ENCODE results near the gene SEC14L1. TPM values are rescaled to one million over a fixed set of nuclear protein-coding genes. Genes with fewer than 3 reads are reported as not detected.

Gene SEC14L1
- total RNA-seq, 1 experiment from 2014 or later: 58.6 TPM

DNA sequence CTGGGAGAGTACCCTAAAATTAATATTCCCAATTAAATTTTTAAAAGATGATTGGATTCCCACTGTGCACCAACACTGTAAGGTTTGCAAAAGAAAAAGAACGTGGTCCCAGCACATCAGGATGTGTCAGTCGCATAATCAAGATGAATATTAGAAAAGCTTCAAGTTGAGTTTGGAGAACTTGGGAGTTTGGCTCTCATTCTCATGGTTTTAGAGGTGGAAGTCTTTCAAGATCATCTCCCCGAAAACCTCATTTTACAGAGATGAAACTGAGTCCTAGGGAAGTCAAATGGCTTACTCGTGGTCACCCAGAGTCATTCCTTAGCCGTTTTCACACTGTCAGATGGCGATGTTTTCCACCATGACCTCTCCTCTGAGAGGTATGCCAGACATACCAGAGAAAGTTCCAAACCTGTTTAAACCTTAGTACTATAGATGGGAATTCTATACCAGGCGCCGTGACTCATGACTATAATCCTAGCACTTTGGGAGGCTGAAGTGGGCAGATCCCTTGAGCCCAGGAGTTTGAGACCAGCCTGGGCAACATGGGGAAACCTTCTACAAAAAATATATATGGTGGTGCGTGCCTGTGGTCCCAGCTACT is 1.2 kb downstream of the SEC14L1 start:
- H2BK20ac ChIP-seq (ENCODE audit: low read depth, low read length, poor library complexity, severe bottlenecking): no peak overlapping the region
- peak overlapping the region; percentile 82 for H3K4me2 ChIP-seq (ENCODE audit: insufficient read depth, insufficient read length, low read length)
- peaks cover 19 to 23% of the 10 kb centered on the region in 2 experiments for H3K9me3 Mint-ChIP-seq
- TF ChIP-seq CTCF (conservative IDR thresholded peaks at IDR 0.05): no peak
- H3K79me2 ChIP-seq (ENCODE audit: insufficient read depth, low read length): no peaks in the 10 kb centered on the region; the same call in 1 of the 2 replicates
- H3K36me3 Mint-ChIP-seq (ENCODE audit: insufficient read depth in 1 of 3, low read depth in 3 of 3): peaks cover 7 to 42% (median 34%) of the 10 kb centered on the region in 3 experiments
- no peak overlapping the region for H2BK15ac ChIP-seq (ENCODE audit: low read depth, low read length)
- H2BK12ac ChIP-seq (ENCODE audit: insufficient read length, low read depth, low read length): no peak overlapping the region
- H4K91ac ChIP-seq (ENCODE audit: insufficient read length, low read depth, low read length): no peak overlapping the region
- no peak overlapping the region for H3K14ac ChIP-seq (ENCODE audit: insufficient read depth, low read length)
- H4K8ac ChIP-seq (replicated peaks; ENCODE audit: insufficient read length, low read depth, low read length): no peak overlapping the region
- H3K23ac ChIP-seq (ENCODE audit: insufficient read length, low read depth, low read length): no peak overlapping the region
- H2BK5ac ChIP-seq (ENCODE audit: insufficient read length, low read length): no peak overlapping the region
- H3K27ac Mint-ChIP-seq: peak overlapping the region in 2 of 3 experiments; percentile 11 to 29; a peak in 1 of 7 replicates
- H3K18ac ChIP-seq (ENCODE audit: insufficient read length, low read depth, low read length): no peak overlapping the region
- H3K27me3 Mint-ChIP-seq (ENCODE audit: low read depth): peaks cover 2% of the 10 kb centered on the region
- H3K23me2 ChIP-seq (ENCODE audit: insufficient read length, low read depth, low read length, poor library complexity, severe bottlenecking): peaks cover 4% of the 10 kb centered on the region
- peak overlapping the region; percentile 78 to 86 for H3K4me3 Mint-ChIP-seq
- no peak overlapping the region for H3T11ph ChIP-seq (ENCODE audit: low read length)
- no peak overlapping the region for H3K9ac ChIP-seq (ENCODE audit: extremely low read depth, insufficient read length, low read length)
- WGBS (ENCODE audit: extremely low coverage, insufficient read length, low lambda C conversion rate): no CpG with 5 or more reads among the region's 9 CpGs
- H2AK5ac ChIP-seq (ENCODE audit: insufficient read length, low read length): no peak overlapping the region
- peaks cover 22 to 31% of the 10 kb centered on the region in 2 experiments for H3K4me1 Mint-ChIP-seq
- no peak overlapping the region for H4K5ac ChIP-seq (ENCODE audit: insufficient read length, low read depth, low read length)
- no peak overlapping the region for H3K56ac ChIP-seq (ENCODE audit: insufficient read length, low read depth, low read length)
- no peak overlapping the region for H2BK120ac ChIP-seq (ENCODE audit: low read depth, low read length, poor library complexity, severe bottlenecking)
- H3K27me3 ChIP-seq (ENCODE audit: insufficient read depth, low read length): no peaks in the 10 kb centered on the region
- no peak overlapping the region for H2AFZ ChIP-seq (ENCODE audit: low read length)
- H3K27ac ChIP-seq (ENCODE audit: insufficient read length, low read depth, low read length): no peak overlapping the region
- H3K4ac ChIP-seq (ENCODE audit: low read depth, low read length): no peak overlapping the region
- H4K20me1 ChIP-seq (ENCODE audit: control insufficient read depth, insufficient read depth, insufficient read length): no peaks in the 10 kb centered on the region
- peaks cover 1% of the 10 kb centered on the region; the same call in 1 of the 2 replicates for H3K4me1 ChIP-seq (ENCODE audit: insufficient read depth, low read length)
- no peak for DNase-seq
- H3K9me3 ChIP-seq (ENCODE audit: control insufficient read depth, low read depth, low read length): no peaks in the 10 kb centered on the region
- H3K79me1 ChIP-seq (ENCODE audit: insufficient read depth, low read depth, low read length, poor library complexity, severe bottlenecking): no peaks in the 10 kb centered on the region
